ENCODE measurements around the gene UIMC1. TPM values are rescaled to one million over a fixed set of nuclear protein-coding genes. Genes with fewer than 3 reads are reported as not detected.

The UIMC1 gene
- total RNA-seq, 1 experiment from 2014 or later = 52.8 TPM

DNA sequence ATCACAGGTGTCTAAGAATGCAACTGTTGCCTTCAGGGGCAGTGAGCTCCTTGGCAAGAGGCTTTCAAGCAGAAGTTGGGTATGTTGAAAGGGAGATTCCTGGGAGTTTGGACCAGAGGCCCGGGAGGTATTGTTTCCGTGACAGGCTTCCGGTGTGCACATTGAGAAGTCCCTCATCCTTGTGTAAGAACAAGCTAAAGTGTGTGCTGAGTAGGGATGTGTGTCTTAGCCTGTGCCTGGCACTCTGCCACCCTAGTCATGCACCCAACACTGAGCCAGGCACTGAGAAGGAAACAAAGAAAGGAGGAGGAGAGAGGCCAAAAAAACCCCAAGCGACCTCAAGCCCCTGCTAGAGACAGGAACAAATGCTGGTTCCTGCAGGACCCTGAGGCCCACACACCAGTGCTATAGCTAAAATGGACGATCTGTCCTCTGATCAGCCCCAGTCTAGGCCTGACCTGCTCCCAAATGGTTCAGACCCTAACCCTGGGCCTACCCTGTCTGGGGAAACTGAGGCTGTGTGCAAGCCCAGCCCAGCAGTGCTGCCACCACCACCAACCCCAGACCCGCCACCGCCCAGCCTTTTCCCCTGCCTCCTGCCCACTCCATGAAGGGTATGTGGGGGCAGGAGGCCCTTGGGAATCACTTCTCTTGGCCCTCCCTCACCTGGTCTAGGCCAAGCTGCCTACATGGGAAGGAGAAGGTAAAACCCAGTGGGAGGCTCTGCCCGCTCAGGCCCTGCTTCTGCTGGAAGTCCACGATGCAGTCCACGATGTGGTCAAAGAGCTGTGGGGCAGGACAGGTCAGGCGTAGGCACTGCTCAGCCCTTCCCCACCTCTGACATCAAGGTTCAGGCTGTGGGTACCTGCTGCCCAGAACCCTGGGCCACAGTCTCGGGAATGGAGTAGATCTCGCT is 120.0 kb downstream of the UIMC1 start:
- intact Hi-C loops (cut with micrococcal nuclease; ENCODE audit: unreplicated experiment) = no loop called here
- POLR2A ChIA-PET = no interaction called here

DNA sequence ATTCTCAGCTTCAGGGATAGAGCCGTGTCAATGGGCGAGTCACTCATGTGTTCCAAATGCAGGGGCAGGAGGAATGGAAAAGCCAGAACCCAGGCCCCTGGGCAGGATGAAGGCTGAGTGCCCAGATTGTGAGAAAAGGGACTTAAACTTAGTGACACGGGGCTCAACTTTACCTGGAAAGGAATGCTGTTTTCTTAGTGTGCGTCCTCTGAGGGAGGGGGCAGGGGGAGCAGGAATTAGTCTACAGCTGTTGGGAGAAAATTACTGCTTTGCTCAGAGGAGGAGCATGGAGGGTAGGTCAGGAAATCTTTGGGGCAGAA is 122.0 kb downstream of the UIMC1 start:
- H3K4me3 ChIP-seq (ENCODE audit: low read depth, low read length) = no peak overlapping the region
- H3K27ac Mint-ChIP-seq (ENCODE audit: unreplicated experiment) = no peak overlapping the region
- no peaks in the 10 kb centered on the region for H3K9me3 ChIP-seq
- H3K4me1 Mint-ChIP-seq (ENCODE audit: low read depth, unreplicated experiment) = no peaks in the 10 kb centered on the region
- POLR2A ChIA-PET = no interaction called here
- no peaks in the 10 kb centered on the region for H3K4me1 ChIP-seq
- intact Hi-C loops (cut with micrococcal nuclease; ENCODE audit: unreplicated experiment) = no loop called here
- H3K36me3 Mint-ChIP-seq (ENCODE audit: insufficient read depth, unreplicated experiment) = no peaks in the 10 kb centered on the region
- CTCF ChIA-PET = no interaction called here
- BruUV-seq (replicated peaks) = no TSS peak
- H3K4me3 Mint-ChIP-seq (ENCODE audit: unreplicated experiment) = no peak overlapping the region
- H3K27me3 Mint-ChIP-seq (ENCODE audit: insufficient read depth, unreplicated experiment) = peaks cover 4% of the 10 kb centered on the region
- H3K27me3 ChIP-seq (replicated peaks; ENCODE audit: control insufficient read depth, insufficient read depth, low read length) = no peaks in the 10 kb centered on the region
- no peaks in the 10 kb centered on the region for H3K9me3 Mint-ChIP-seq (ENCODE audit: unreplicated experiment)
- H3K36me3 ChIP-seq (ENCODE audit: control insufficient read depth, insufficient read depth, low read length) = no peaks in the 10 kb centered on the region
- TF ChIP-seq, protein P1, sequence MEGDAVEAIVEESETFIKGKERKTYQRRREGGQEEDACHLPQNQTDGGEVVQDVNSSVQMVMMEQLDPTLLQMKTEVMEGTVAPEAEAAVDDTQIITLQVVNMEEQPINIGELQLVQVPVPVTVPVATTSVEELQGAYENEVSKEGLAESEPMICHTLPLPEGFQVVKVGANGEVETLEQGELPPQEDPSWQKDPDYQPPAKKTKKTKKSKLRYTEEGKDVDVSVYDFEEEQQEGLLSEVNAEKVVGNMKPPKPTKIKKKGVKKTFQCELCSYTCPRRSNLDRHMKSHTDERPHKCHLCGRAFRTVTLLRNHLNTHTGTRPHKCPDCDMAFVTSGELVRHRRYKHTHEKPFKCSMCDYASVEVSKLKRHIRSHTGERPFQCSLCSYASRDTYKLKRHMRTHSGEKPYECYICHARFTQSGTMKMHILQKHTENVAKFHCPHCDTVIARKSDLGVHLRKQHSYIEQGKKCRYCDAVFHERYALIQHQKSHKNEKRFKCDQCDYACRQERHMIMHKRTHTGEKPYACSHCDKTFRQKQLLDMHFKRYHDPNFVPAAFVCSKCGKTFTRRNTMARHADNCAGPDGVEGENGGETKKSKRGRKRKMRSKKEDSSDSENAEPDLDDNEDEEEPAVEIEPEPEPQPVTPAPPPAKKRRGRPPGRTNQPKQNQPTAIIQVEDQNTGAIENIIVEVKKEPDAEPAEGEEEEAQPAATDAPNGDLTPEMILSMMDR (IDR thresholded peaks at IDR 0.05; ENCODE audit: insufficient read depth in 1 of 2, low read depth in 1 of 2, low read length in 1 of 2, severe bottlenecking in 1 of 2, unreplicated experiment in 1 of 2) = no peak
- no peak for DNase-seq

More for the DNA sequence above, 120.0 kb downstream of the UIMC1 start:
- H3K27ac Mint-ChIP-seq (ENCODE audit: unreplicated experiment) = no peak overlapping the region
- peaks cover 4% of the 10 kb centered on the region for H3K27me3 Mint-ChIP-seq (ENCODE audit: insufficient read depth, unreplicated experiment)
- Histone ChIP-seq H3K9me3 (no peaks in the 10 kb centered on the region), H3K36me3 (ENCODE audit: control insufficient read depth, insufficient read depth, low read length) (no peaks in the 10 kb centered on the region), H3K27me3 (replicated peaks; ENCODE audit: control insufficient read depth, insufficient read depth, low read length) (no peaks in the 10 kb centered on the region), H3K4me3 (ENCODE audit: low read depth, low read length) (no peak overlapping the region), H3K4me1 (no peaks in the 10 kb centered on the region)
- no peaks in the 10 kb centered on the region for H3K4me1 Mint-ChIP-seq (ENCODE audit: low read depth, unreplicated experiment)
- H3K4me3 Mint-ChIP-seq (ENCODE audit: unreplicated experiment) = no peak overlapping the region
- TF ChIP-seq, protein P1 (IDR thresholded peaks at IDR 0.05; ENCODE audit: insufficient read depth in 1 of 2, low read depth in 1 of 2, low read length in 1 of 2, severe bottlenecking in 1 of 2, unreplicated experiment in 1 of 2) = no peak
- CTCF ChIA-PET = interaction anchor here (0.5 kb wide), 1 partner anchor 349 kb away, joined by 6 read pairs; no protein-coding TSS in a partner anchor
- no peaks in the 10 kb centered on the region for H3K36me3 Mint-ChIP-seq (ENCODE audit: insufficient read depth, unreplicated experiment)
- BruUV-seq (replicated peaks) = no TSS peak
- H3K9me3 Mint-ChIP-seq (ENCODE audit: unreplicated experiment) = no peaks in the 10 kb centered on the region
- no peak for DNase-seq

DNA sequence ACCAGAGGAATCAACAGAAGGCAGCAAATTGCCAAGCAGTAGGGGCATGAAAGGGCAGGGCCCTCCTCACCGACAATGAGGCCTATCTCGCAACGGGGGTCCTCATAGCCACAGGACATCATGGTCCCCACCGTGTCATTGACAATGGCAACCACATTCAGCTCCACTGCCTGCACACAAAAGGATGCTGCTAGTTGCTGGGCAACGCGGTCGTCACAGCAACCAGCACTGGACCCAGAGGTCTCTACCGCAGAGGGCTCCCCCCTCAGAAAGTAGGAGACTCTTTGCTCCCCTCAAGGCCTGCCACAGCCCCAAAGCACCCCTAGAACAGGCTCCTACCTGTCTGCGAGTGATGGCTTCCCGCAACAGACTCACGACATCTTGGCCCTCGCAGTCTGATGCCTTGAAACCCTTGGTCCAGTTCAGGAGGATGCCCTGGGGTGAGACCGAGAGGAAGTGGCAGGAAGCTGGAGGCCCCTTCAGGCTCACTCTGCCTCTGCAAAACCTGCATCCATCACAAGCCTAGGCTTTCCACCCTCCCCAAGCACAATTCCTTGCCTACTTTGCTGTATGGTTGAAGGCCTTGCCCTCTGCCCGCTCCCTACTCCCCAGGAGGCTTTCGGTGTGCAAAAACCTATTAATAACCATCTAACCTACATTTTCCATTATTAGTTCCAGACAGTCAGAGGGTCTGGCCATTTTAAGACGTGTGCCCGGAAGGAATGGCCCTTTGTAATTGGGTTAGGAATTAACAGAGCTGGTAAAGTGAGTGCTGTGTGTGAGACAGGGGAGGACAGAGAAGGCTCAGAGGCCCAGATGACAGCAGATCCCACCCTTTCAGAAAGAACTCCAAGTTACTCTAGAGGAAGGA is 122.6 kb downstream of the UIMC1 start:
- H3K4me3 Mint-ChIP-seq (ENCODE audit: unreplicated experiment) = no peak overlapping the region
- H3K4me3 ChIP-seq (ENCODE audit: low read depth, low read length) = no peak overlapping the region
- no peaks in the 10 kb centered on the region for H3K4me1 Mint-ChIP-seq (ENCODE audit: low read depth, unreplicated experiment)
- H3K27me3 ChIP-seq (replicated peaks; ENCODE audit: control insufficient read depth, insufficient read depth, low read length) = no peaks in the 10 kb centered on the region
- H3K36me3 Mint-ChIP-seq (ENCODE audit: insufficient read depth, unreplicated experiment) = no peaks in the 10 kb centered on the region
- POLR2A ChIA-PET = no interaction called here
- H3K9me3 ChIP-seq = no peaks in the 10 kb centered on the region
- no TSS peak for BruUV-seq (replicated peaks)
- CTCF ChIA-PET = no interaction called here
- intact Hi-C loops (cut with micrococcal nuclease; ENCODE audit: unreplicated experiment) = no loop called here
- peaks cover 4% of the 10 kb centered on the region for H3K27me3 Mint-ChIP-seq (ENCODE audit: insufficient read depth, unreplicated experiment)
- H3K36me3 ChIP-seq (ENCODE audit: control insufficient read depth, insufficient read depth, low read length) = no peaks in the 10 kb centered on the region
- no peak for DNase-seq
- H3K9me3 Mint-ChIP-seq (ENCODE audit: unreplicated experiment) = no peaks in the 10 kb centered on the region
- TF ChIP-seq, protein P1 (IDR thresholded peaks at IDR 0.05; ENCODE audit: insufficient read depth in 1 of 2, low read depth in 1 of 2, low read length in 1 of 2, severe bottlenecking in 1 of 2, unreplicated experiment in 1 of 2) = no peak
- no peak overlapping the region for H3K27ac Mint-ChIP-seq (ENCODE audit: unreplicated experiment)
- H3K4me1 ChIP-seq = no peaks in the 10 kb centered on the region

All from Caco-2 (cell line).